Renal cortical epithelial cell (primary cell): ENCODE data around the gene KRT1. TPM values are rescaled to one million over a fixed set of nuclear protein-coding genes. Genes with fewer than 3 reads are reported as not detected.

ENCODE experiments used
- DNase-seq: peaks from one replicate; pipeline ENCODE4 v3.0.0-alpha.2; 2011; ENCODE audit warnings: low read depth
- total RNA-seq: library from RNA; depleted of rRNA; stranded (reverse); fragments of >200 nt; gene quantifications from 2 replicates; pipeline ENCODE4 v1.2.3, GENCODE V29; 2014

KRT1 gene
- total RNA-seq, 1 donor from 2014 or later: not detected

- DNase-seq: no peak
Measured at GRCh38 chr12:52636189-52636588, 44.0 kb downstream of the KRT1 start.

- DNase-seq: no peak
Measured at GRCh38 chr12:52634266-52635056, 45.7 kb downstream of the KRT1 start.

GRCh38 chr12:52633383-52633782 is 46.8 kb downstream of the KRT1 start:
- no peak for DNase-seq

GRCh38 chr12:52632656-52633055 is 47.6 kb downstream of the KRT1 start:
- no peak for DNase-seq

GRCh38 chr12:52631676-52632459 is 48.3 kb downstream of the KRT1 start:
- no peak for DNase-seq

GRCh38 chr12:52631264-52631663 is 48.9 kb downstream of the KRT1 start:
- no peak for DNase-seq

GRCh38 chr12:52630599-52631200 is 49.5 kb downstream of the KRT1 start:
- no peak for DNase-seq

- DNase-seq: no peak
Measured at GRCh38 chr12:52630008-52630500, 50.2 kb downstream of the KRT1 start.

GRCh38 chr12:52629281-52630007 is 50.8 kb downstream of the KRT1 start:
- DNase-seq: no peak

GRCh38 chr12:52628841-52629240 is 51.4 kb downstream of the KRT1 start:
- DNase-seq: no peak

- no peak for DNase-seq
Measured at GRCh38 chr12:52628111-52628507, 52.1 kb downstream of the KRT1 start.

- DNase-seq: no peak
Measured at GRCh38 chr12:52627395-52628110, 52.7 kb downstream of the KRT1 start.

Other genes with a start within 250 kb of the KRT1 start
- gene KRT75, start 246.0 kb downstream of the KRT1 start, total RNA-seq: 0.35 TPM in 1 of 2 replicates, not detected in the other
- gene KRT6B, start 228.3 kb downstream of the KRT1 start, total RNA-seq: 0.05 and 2.1 TPM in 2 replicates
- not detected in 2 replicates for gene KRT6C, start 206.6 kb downstream of the KRT1 start, total RNA-seq
- gene KRT6A, start 187.2 kb downstream of the KRT1 start, total RNA-seq: 1.4 and 116 TPM in 2 replicates
- gene KRT5, start 160.0 kb downstream of the KRT1 start, total RNA-seq: 0.70 and 10.2 TPM in 2 replicates
- gene KRT71, start 127.3 kb downstream of the KRT1 start, total RNA-seq: not detected in 2 replicates
- gene KRT74, start 106.6 kb downstream of the KRT1 start, total RNA-seq: not detected in 2 replicates
- not detected in 2 replicates for gene KRT72, start 78.9 kb downstream of the KRT1 start, total RNA-seq
- not detected in 2 replicates for gene KRT73, start 61.8 kb downstream of the KRT1 start, total RNA-seq
- not detected in 2 replicates for gene KRT2, start 28.2 kb downstream of the KRT1 start, total RNA-seq
- not detected in 2 replicates for gene KRT77, start 23.1 kb upstream of the KRT1 start, total RNA-seq
- gene KRT76, start 96.9 kb upstream of the KRT1 start, total RNA-seq: not detected in 2 replicates
- gene KRT3, start 115.7 kb upstream of the KRT1 start, total RNA-seq: not detected in 2 replicates
- not detected in 2 replicates for gene KRT4, start 133.7 kb upstream of the KRT1 start, total RNA-seq
- gene KRT79, start 153.9 kb upstream of the KRT1 start, total RNA-seq: not detected in 2 replicates
- not detected in 2 replicates for gene KRT78, start 168.6 kb upstream of the KRT1 start, total RNA-seq
- 390 and 919 TPM in 2 replicates for gene KRT8, start 224.7 kb upstream of the KRT1 start, total RNA-seq